ENCODE measurements around the gene THAP8.

GRCh38 chr19:36026091-36026876 is 27.8 kb downstream of the THAP8 start:
- TF ChIP-seq MLX (CRISPR knock-in tag; IDR thresholded peaks at IDR 0.05) = no peak
- no peak for TF ChIP-seq CTCF (IDR thresholded peaks at IDR 0.05)
- no peak for TF ChIP-seq ZNF263 (CRISPR knock-in tag; IDR thresholded peaks at IDR 0.05; ENCODE audit: low read depth)

All from WTC11 (cell line).